ENCODE data around the gene MAN2A2. TPM values are rescaled to one million over a fixed set of nuclear protein-coding genes. Genes with fewer than 3 reads are reported as not detected.

MAN2A2 gene
- total and polyA plus RNA-seq, 2 of the 8 experiments (the other 6 are each of a cell fraction or from before 2014, with no cell fraction given), result 23.1 to 29.7 TPM

DNA sequence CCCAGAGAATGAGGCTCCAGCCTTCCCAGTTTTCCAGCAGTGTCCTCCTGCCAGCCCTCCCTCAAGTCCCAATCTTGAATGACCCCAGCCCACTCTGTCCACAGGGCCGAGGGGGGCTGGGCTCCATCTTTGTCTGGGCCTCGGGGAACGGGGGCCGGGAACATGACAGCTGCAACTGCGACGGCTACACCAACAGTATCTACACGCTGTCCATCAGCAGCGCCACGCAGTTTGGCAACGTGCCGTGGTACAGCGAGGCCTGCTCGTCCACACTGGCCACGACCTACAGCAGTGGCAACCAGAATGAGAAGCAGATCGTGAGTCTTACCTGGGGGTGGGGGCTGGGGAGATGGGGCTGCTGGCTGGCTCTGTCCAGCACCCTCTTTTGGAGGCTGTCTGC, 24.4 kb upstream of the MAN2A2 start:
- DNase-seq (ENCODE audit: low read depth in 1 of 2, low spot score in 2 of 2) (no peak), FAIRE-seq (no peak)

More for the DNA sequence above, 24.4 kb upstream of the MAN2A2 start:
- Histone ChIP-seq H4K5ac (ENCODE audit: insufficient read length, low read depth, low read length) (no peak overlapping the region), H3K27me3 (replicated peaks in 1 of 4; ENCODE audit: control insufficient read depth in 3 of 4, extremely low read depth in 1 of 4, insufficient read depth in 3 of 4, low read length in 3 of 4) (no peaks in the 10 kb centered on the region), H3K56ac (replicated peaks; ENCODE audit: insufficient read length, low read depth, low read length) (no peak overlapping the region), H3K79me2 (ENCODE audit: control insufficient read depth in 1 of 2, insufficient read depth in 2 of 2, low read length in 2 of 2) (no peaks in the 10 kb centered on the region; a peak in 1 of 4 replicates), H3K4me2 (ENCODE audit: insufficient read depth in 1 of 2, low read depth in 2 of 2, low read length in 2 of 2) (no peak overlapping the region), H3K9me3 (ENCODE audit: insufficient read depth in 2 of 2, low read depth in 1 of 2, low read length in 1 of 2) (no peaks in the 10 kb centered on the region), H3K23me2 (ENCODE audit: low read depth, low read length) (0 out of 2 replicates have a peak, but pooled peaks cover 1% of the 10 kb centered on the region), H2BK5ac (ENCODE audit: low read depth, low read length) (no peak overlapping the region), H3K18ac (ENCODE audit: extremely low read depth, low read length) (no peak overlapping the region), H2AFZ (ENCODE audit: low read length) (no peak overlapping the region), H3K4me3 (ENCODE audit: extremely low read depth in 1 of 4, insufficient read depth in 2 of 4, low read depth in 3 of 4, low read length in 4 of 4) (no peak overlapping the region), H2BK20ac (ENCODE audit: low read length) (no peak overlapping the region), H4K8ac (ENCODE audit: extremely low read depth, insufficient read depth, low read length) (no peak overlapping the region; the same call in 1 of the 2 replicates), H3K9ac (replicated peaks in 1 of 4; ENCODE audit: extremely low read depth in 1 of 4, low read depth in 3 of 4, low read length in 3 of 4) (no peak overlapping the region), H4K91ac (replicated peaks; ENCODE audit: insufficient read length, low read length) (no peak overlapping the region), H2BK15ac (ENCODE audit: low read length) (no peak overlapping the region), H3K23ac (ENCODE audit: insufficient read length) (no peak overlapping the region), H2AK5ac (ENCODE audit: low read depth, low read length) (no peak overlapping the region), H3K27ac (ENCODE audit: low read depth, low read length) (no peak overlapping the region), H3K79me1 (ENCODE audit: low read depth, low read length) (peaks cover 2% of the 10 kb centered on the region; the same call in 1 of the 2 replicates), H3K14ac (ENCODE audit: insufficient read length) (no peak overlapping the region), H3K4me1 (replicated peaks in 1 of 4; ENCODE audit: control insufficient read depth in 3 of 4, insufficient read depth in 4 of 4, low read length in 3 of 4) (peaks cover 6 to 15% (median 13%) of the 10 kb centered on the region in 4 experiments), H4K20me1 (replicated peaks in 1 of 2; ENCODE audit: control insufficient read depth in 1 of 2, insufficient read depth in 2 of 2, low read length in 2 of 2) (peaks cover 0 to 6% of the 10 kb centered on the region in 2 experiments), H3K36me3 (ENCODE audit: control insufficient read depth in 2 of 4, insufficient read depth in 4 of 4, low read length in 3 of 4) (peaks cover 5 to 18% (median 13%) of the 10 kb centered on the region in 4 experiments; a peak in 5 of 8 replicates), H2BK12ac (ENCODE audit: low read depth, low read length) (no peak overlapping the region), H3K4ac (replicated peaks; ENCODE audit: insufficient read length, low read depth, low read length) (no peak overlapping the region), H2BK120ac (replicated peaks; ENCODE audit: low read depth, low read length) (no peak overlapping the region)
- WGBS, 2 experiments (ENCODE audit: extremely low coverage in 1 of 2, insufficient coverage in 1 of 2, insufficient read length in 1 of 2, insufficient replicate concordance in 2 of 2, low coverage in 1 of 2, low lambda C conversion rate in 2 of 2, missing lambda C conversion rate in 1 of 2), result 90% methylated on average over 15 of the region's 15 CpGs; no CpG with 5 or more reads in 1 of the 2 experiments
- CTCF ChIA-PET (ENCODE audit: partially characterized antibody), result no interaction called here
- TF ChIP-seq CTBP2 (IDR thresholded peaks at IDR 0.05; ENCODE audit: borderline replicate concordance, insufficient read depth, insufficient read length, low read length) (no peak), E2F6 (IDR thresholded peaks at IDR 0.05) (no peak), PHF8 (conservative IDR thresholded peaks at IDR 0.05; ENCODE audit: low read depth, low read length) (no peak), BCL11A (IDR thresholded peaks at IDR 0.05; ENCODE audit: low read depth in 2 of 2, low read length in 2 of 2) (no peak), GTF2F1 (IDR thresholded peaks at IDR 0.05; ENCODE audit: borderline replicate concordance, low read depth, low read length) (no peak), CBX5 (IDR thresholded peaks at IDR 0.05; ENCODE audit: low read depth, low read length) (no peak), ZNF274 (IDR thresholded peaks at IDR 0.05; ENCODE audit: borderline replicate concordance, extremely low read depth, low read length) (no peak), POU5F1 (IDR thresholded peaks at IDR 0.05; ENCODE audit: low read depth, low read length) (no peak), POLR2A (IDR thresholded peaks at IDR 0.05; ENCODE audit: control extremely low read depth in 1 of 2, low read depth in 2 of 2, low read length in 2 of 2) (no peak), JUN (IDR thresholded peaks at IDR 0.05; ENCODE audit: low read depth, low read length) (no peak)
- POLR2A ChIA-PET (ENCODE audit: partially characterized antibody), result no interaction called here
